NCI-H1436 (cell line): ENCODE data around the gene GARIN5B.
A peak's percentile ranks its signal among the peaks of the same experiment; 100 is the strongest.

ENCODE experiments used
- DNase-seq: peaks from one replicate; lab custom pipeline; 2025; lab: John Stamatoyannopoulos, UW

Gene GARIN5B

GRCh38 chr19:55322204-55322885 lies 40.7 kb downstream of the GARIN5B start:
- no peak for DNase-seq

DNA sequence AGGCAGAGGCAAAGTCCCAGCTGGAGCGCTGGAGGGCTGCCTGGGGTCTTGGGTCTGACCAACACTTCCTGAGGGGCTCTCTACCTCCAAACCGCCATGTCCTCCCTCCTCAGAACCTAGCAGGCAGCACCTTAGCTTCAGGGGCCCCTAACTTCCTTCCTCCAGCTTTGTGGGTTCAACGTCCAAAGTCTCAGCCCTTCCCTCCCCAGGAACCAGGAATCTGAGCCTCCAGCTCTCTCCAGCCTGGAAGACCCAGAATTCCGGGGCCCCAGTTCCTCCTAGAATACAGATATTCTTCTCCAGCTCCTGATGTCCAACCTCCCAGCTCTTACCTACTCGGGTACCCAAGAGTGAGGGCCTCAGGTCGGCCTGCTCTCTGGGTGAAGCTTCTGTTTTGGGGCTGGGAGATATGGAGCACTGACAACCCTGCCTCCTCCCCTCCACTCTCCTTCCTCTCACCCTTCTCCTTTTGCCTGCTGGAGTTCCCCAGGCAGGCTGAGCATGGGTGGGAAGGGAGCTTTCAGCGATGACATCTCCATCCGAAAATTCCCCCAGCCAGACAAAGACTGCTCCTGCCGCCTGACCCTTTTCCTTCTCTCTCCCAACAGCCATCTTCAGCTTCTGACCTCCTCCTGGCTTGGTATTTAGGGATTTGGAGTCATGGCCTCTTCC lies 41.5 kb downstream of the GARIN5B start:
- DNase-seq, result no peak

DNA sequence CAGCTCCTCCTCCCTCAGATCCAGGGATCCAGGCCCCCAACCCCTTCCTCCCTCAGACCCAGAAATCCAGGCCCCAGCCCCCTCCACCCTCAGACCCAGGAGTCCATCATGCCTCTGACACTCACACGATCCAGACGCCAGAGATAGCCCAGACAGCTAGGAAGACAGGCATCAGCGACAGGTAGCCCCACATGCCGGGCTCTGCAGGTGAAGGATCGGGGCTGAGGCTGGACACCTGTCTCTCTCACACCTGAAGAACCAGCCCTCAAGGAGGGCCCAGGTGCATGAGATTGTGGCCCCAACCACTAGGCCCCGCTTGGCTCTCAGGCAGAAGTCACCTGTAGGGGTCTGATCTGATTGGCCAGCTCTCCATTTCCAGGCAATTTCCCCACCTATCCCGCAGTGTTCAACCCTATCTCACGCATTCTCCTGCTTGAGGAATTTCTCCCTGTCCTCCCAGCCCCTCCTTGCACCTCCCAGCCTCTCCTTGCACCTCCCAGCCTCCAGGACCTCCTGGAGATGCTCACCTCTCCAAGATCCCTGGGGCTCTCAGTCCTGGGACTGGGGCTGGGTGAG lies 42.1 kb downstream of the GARIN5B start:
- DNase-seq, result no peak

GRCh38 chr19:55319785-55320184 lies 43.3 kb downstream of the GARIN5B start:
- no peak for DNase-seq

- no peak for DNase-seq
These were observed 46.4 kb downstream of the GARIN5B start for GRCh38 chr19:55316646-55317045.

- no peak for DNase-seq
These were observed 47.0 kb downstream of the GARIN5B start for GRCh38 chr19:55315956-55316525.

GRCh38 chr19:55314396-55314795 lies 48.7 kb downstream of the GARIN5B start:
- no peak for DNase-seq

DNA sequence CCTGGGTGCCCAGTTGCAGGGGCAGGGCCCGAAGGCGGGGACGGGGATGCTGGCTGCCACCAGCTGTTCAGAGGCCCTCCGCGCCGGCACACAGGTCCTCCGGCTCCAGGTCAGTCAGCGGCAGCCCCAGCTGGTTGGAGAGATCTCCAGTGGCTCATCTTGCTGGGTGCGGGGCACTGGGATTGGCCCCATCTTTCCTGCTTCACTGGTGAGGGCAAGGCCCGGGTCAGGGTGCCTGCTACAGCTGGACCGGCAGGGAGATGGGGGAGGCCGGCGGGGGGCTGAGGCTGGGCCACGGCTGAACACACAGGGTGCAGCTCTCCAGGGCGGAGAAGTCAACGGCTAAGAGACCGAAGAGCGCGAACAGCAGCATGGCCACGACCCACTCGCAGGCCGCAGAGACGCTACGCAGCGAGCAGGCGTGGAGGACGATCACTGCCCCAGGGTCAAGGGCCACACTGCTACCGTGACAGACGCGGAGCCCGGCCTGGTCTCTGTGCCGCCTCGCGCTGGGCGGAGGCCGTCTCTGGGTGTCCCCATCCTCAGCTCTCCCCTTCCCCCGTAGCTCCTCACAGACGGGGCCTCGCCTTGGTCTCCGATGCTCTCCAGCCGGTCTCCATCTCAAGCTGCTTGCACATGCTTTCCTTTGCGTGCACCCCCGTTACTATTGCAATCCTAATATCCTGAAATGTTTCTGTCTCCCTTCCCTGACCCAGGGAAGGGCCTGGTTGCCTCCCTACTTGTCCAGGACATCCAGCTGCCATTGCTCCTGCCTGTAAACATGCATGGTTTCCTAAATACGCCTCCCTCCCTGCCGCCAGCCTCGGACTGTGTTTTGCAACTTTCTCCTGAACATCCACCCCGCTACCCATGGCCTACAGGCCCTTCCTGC lies 50.2 kb downstream of the GARIN5B start:
- DNase-seq, result no peak

DNA sequence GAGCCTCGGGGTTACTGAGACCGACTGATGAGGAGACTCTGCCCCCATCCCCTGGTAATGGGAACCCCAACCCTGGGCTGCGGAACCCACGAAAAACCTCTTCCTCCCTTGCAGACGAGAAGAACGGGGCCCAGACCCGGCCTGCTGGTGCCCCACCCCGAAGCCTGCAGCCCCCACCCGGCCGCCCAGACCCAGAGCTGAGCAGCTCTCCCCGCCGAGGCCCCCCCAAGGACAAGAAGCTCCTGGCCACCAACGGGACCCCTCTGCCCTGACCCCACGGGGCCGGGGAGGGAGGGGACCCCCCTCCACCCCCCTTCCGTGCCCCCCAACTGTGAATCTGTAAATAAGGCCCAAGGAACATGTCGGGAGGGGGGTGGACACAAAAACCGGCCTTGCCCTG lies 51.3 kb downstream of the GARIN5B start:
- DNase-seq, result no peak

DNA sequence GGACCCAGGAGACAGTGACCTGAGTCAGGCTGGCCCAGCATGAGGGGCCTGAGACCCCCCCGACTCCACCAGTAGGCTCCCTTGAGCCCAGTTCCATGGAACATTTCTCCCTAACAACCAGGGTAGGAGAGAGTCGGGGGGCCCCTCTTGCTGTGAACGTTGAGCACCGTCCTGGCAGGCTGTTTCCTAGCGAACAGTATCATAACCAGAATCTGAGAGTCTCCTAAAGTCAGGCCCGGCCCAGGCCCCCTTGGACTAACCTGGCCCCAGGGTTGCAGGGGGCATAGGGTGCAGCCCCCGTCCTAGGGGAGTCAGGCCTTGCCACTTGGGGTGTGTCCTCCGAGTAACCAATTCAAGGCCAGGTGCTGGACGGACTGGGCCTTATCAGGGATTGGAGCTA lies 51.7 kb downstream of the GARIN5B start:
- DNase-seq, result no peak

GRCh38 chr19:55310498-55310897 lies 52.6 kb downstream of the GARIN5B start:
- DNase-seq, result no peak

- DNase-seq, result no peak
These were observed 53.6 kb downstream of the GARIN5B start for GRCh38 chr19:55309448-55309847.

- no peak for DNase-seq
These were observed 54.8 kb downstream of the GARIN5B start for GRCh38 chr19:55308281-55308680.

DNA sequence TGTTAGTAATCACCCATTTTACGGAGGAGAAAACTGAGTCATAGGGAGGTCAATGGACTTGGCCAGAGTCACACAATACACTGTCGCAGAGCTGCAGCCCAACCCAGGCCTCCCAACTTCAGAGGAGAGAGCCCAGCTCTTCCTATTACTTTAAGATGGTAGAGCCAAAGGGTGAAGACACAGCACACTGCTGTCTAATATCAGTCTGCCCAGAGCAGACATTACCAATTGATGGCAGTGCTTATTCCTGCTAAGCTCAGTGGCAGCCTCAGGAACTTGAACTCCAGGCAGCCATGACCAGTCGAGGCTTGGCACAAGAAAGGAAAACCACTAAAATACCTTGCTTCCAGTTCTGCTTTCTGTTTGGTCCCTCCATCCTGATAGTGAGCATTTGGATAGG lies 56.3 kb downstream of the GARIN5B start:
- DNase-seq, result no peak

GRCh38 chr19:55305983-55306562 lies 57.0 kb downstream of the GARIN5B start:
- DNase-seq, result no peak

DNA sequence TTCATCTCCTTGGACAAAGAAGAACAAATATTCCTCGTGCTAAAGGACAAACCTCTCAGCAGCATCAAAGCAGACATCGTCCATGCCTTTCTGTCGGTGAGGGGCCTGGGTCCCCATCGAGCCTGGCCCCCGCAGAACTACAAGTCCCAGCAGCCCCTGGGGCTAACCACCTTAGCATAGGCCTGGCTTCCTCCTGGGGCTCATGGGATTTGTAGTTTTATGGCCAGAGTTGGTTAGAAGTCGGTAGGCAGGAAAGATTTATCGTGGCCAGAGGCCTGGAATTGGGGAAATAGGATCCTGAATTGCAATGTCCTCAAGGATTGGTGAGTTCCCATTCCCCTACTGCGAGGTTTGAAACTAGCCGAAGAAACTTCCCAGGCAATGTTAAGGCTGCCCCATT lies 57.6 kb downstream of the GARIN5B start:
- peak; percentile 40 for DNase-seq

DNA sequence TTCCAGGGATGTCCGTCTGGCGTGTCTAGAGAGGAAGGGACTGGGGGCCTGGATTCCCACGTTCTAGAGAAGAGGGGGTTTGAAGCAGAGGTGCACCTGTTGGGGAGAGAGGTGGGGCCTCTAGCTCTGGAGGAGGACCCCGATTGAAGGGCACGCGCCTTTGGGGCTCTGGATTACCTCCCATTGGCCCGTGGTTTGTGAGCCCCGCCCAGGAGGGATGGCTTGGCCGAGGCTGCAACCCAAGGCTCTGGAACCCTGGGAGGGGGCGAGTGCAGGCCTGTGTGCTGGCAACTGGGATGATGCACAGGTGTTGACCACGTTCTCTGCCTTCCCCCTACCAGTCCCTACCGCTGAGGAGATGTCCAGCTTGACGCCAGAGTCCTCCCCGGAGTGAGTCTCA lies 58.1 kb downstream of the GARIN5B start:
- DNase-seq, result no peak
